Measurements from ENCODE around the gene USP49. TPM values are rescaled to one million over a fixed set of nuclear protein-coding genes. Genes with fewer than 3 reads are reported as not detected.

USP49 gene
- total and polyA plus RNA-seq, 2 donors (not counting 1 experiment from before 2014, with no cell fraction given): 1.5 to 2.3 TPM

DNA sequence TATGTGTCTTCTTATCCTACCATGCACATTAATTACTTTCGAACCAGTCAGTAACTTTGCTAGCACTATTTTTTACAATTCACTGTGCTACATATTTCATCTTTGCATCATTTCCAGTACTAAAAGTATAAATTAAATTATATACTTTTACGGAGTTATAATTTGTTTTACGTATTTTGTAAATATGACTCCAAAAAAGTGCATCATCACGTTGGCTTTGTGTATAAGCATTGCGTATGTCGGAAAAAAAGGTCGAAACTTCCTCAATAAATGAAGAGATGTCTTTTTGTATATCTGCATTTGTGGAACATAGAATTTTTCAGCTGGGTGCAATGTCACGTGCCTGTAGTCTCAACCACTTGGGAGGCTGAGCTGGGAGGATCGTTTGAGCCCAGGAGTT lies 52.0 kb downstream of the USP49 start:
- H3K27me3 ChIP-seq (ENCODE audit: control insufficient read depth, insufficient read depth, low read length): no peaks in the 10 kb centered on the region
- H3K9ac ChIP-seq (ENCODE audit: insufficient read depth, low read length): no peak overlapping the region
- no peak overlapping the region for H3K4me2 ChIP-seq (ENCODE audit: extremely low read depth, insufficient read depth, low read length)
- H3K36me3 ChIP-seq (ENCODE audit: control insufficient read depth, insufficient read depth, low read length): no peaks in the 10 kb centered on the region
- H3K27ac ChIP-seq (ENCODE audit: insufficient read depth, low read length): no peak overlapping the region
- no peak overlapping the region for H2AFZ ChIP-seq (ENCODE audit: low read length)
- no peaks in the 10 kb centered on the region for H4K20me1 ChIP-seq (ENCODE audit: control insufficient read depth, extremely low read depth, insufficient read depth, low read length)
- no peaks in the 10 kb centered on the region for H3K79me2 ChIP-seq (ENCODE audit: control insufficient read depth, insufficient read depth, low read length)
- DNase-seq (ENCODE audit: low read depth in 2 of 2): no peak
- peaks cover 4% of the 10 kb centered on the region for H3K4me1 ChIP-seq (ENCODE audit: control insufficient read depth, extremely low read depth, insufficient read depth, low read length)
- H3K9me3 ChIP-seq (ENCODE audit: control insufficient read depth, insufficient read depth, low read depth, low read length): no peaks in the 10 kb centered on the region
- TF ChIP-seq EZH2 (IDR thresholded peaks at IDR 0.05; ENCODE audit: low read length, missing control alignments): no peak
- TF ChIP-seq, protein P1, sequence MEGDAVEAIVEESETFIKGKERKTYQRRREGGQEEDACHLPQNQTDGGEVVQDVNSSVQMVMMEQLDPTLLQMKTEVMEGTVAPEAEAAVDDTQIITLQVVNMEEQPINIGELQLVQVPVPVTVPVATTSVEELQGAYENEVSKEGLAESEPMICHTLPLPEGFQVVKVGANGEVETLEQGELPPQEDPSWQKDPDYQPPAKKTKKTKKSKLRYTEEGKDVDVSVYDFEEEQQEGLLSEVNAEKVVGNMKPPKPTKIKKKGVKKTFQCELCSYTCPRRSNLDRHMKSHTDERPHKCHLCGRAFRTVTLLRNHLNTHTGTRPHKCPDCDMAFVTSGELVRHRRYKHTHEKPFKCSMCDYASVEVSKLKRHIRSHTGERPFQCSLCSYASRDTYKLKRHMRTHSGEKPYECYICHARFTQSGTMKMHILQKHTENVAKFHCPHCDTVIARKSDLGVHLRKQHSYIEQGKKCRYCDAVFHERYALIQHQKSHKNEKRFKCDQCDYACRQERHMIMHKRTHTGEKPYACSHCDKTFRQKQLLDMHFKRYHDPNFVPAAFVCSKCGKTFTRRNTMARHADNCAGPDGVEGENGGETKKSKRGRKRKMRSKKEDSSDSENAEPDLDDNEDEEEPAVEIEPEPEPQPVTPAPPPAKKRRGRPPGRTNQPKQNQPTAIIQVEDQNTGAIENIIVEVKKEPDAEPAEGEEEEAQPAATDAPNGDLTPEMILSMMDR (conservative IDR thresholded peaks at IDR 0.05 in 1 of 2, IDR thresholded peaks at IDR 0.05 in 1 of 2; ENCODE audit: low read depth in 1 of 2, low read length in 2 of 2): no peak
- no peak overlapping the region for H3K4me3 ChIP-seq (replicated peaks in 1 of 4; ENCODE audit: control extremely low read depth in 1 of 4, insufficient read depth in 1 of 4, low read depth in 3 of 4, low read length in 4 of 4)

DNA sequence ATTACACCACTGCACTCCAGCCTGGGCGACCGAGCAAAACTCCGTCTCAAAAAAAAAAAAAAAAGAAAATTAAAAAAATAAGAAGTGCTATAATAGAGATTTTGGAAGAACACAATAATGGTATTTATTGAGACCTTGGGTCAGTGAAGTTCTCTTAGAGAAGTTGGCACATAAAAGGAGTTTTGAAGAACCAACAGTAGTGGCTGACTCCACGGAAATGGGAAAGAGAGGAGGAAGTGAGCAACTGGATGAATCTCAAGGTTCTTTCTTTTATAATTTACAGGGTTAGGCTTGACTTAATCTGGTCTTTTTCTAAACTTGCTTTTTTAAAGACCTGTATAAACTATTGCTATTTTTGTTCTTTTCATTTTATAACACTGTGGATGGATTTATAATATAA lies 54.8 kb downstream of the USP49 start:
- H3K4me3 ChIP-seq (replicated peaks in 1 of 4; ENCODE audit: control extremely low read depth in 1 of 4, insufficient read depth in 1 of 4, low read depth in 3 of 4, low read length in 4 of 4): no peak overlapping the region
- H3K36me3 ChIP-seq (ENCODE audit: control insufficient read depth, insufficient read depth, low read length): no peaks in the 10 kb centered on the region
- H3K27ac ChIP-seq (ENCODE audit: insufficient read depth, low read length): no peak overlapping the region
- no peaks in the 10 kb centered on the region for H3K27me3 ChIP-seq (ENCODE audit: control insufficient read depth, insufficient read depth, low read length)
- no peak overlapping the region for H3K4me2 ChIP-seq (ENCODE audit: extremely low read depth, insufficient read depth, low read length)
- no peak overlapping the region for H2AFZ ChIP-seq (ENCODE audit: low read length)
- DNase-seq (ENCODE audit: low read depth in 2 of 2): no peak
- H3K79me2 ChIP-seq (ENCODE audit: control insufficient read depth, insufficient read depth, low read length): no peaks in the 10 kb centered on the region
- TF ChIP-seq, protein P1 (conservative IDR thresholded peaks at IDR 0.05 in 1 of 2, IDR thresholded peaks at IDR 0.05 in 1 of 2; ENCODE audit: low read depth in 1 of 2, low read length in 2 of 2): no peak
- TF ChIP-seq EZH2 (IDR thresholded peaks at IDR 0.05; ENCODE audit: low read length, missing control alignments): no peak
- no peaks in the 10 kb centered on the region for H3K9me3 ChIP-seq (ENCODE audit: control insufficient read depth, insufficient read depth, low read depth, low read length)
- H3K9ac ChIP-seq (ENCODE audit: insufficient read depth, low read length): no peak overlapping the region
- no peaks in the 10 kb centered on the region for H4K20me1 ChIP-seq (ENCODE audit: control insufficient read depth, extremely low read depth, insufficient read depth, low read length)
- H3K4me1 ChIP-seq (ENCODE audit: control insufficient read depth, extremely low read depth, insufficient read depth, low read length): no peaks in the 10 kb centered on the region

DNA sequence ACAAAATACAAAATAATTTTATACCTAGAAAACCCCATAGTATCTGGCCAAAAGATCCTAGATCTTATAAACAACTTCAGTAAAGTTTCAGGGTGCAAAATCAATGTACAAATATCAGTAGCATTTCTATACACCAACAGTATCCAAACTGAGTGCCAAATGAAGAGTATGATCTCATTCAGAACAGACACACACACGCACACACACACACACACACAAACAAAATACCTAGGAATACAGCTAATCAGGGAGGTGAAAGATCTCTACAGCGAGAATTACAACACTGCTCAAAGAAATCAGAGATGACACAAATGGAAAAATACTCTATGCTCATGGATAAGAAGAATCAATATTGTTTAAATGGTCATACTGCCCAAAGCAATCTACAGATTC lies 58.5 kb downstream of the USP49 start:
- H3K4me1 ChIP-seq (ENCODE audit: control insufficient read depth, extremely low read depth, insufficient read depth, low read length): no peaks in the 10 kb centered on the region
- no peaks in the 10 kb centered on the region for H3K36me3 ChIP-seq (ENCODE audit: control insufficient read depth, insufficient read depth, low read length)
- H3K79me2 ChIP-seq (ENCODE audit: control insufficient read depth, insufficient read depth, low read length): no peaks in the 10 kb centered on the region
- DNase-seq (ENCODE audit: low read depth in 2 of 2): peak; percentile 8 to 31
- no peak overlapping the region for H3K9ac ChIP-seq (ENCODE audit: insufficient read depth, low read length)
- H3K4me2 ChIP-seq (ENCODE audit: extremely low read depth, insufficient read depth, low read length): no peak overlapping the region
- no peaks in the 10 kb centered on the region for H3K9me3 ChIP-seq (ENCODE audit: control insufficient read depth, insufficient read depth, low read depth, low read length)
- H2AFZ ChIP-seq (ENCODE audit: low read length): no peak overlapping the region
- TF ChIP-seq, protein P1 (conservative IDR thresholded peaks at IDR 0.05 in 1 of 2, IDR thresholded peaks at IDR 0.05 in 1 of 2; ENCODE audit: low read depth in 1 of 2, low read length in 2 of 2): no peak
- TF ChIP-seq EZH2 (IDR thresholded peaks at IDR 0.05; ENCODE audit: low read length, missing control alignments): no peak
- no peaks in the 10 kb centered on the region for H3K27me3 ChIP-seq (ENCODE audit: control insufficient read depth, insufficient read depth, low read length)
- H3K27ac ChIP-seq (ENCODE audit: insufficient read depth, low read length): no peak overlapping the region
- H3K4me3 ChIP-seq (replicated peaks in 1 of 4; ENCODE audit: control extremely low read depth in 1 of 4, insufficient read depth in 1 of 4, low read depth in 3 of 4, low read length in 4 of 4): no peak overlapping the region
- H4K20me1 ChIP-seq (ENCODE audit: control insufficient read depth, extremely low read depth, insufficient read depth, low read length): no peaks in the 10 kb centered on the region

All from fibroblast of lung (primary cell).